Measurements from ENCODE around the gene NPTXR.

GRCh38 chr22:38868886-38869381 lies 25.1 kb upstream of the NPTXR start:
- TF ChIP-seq POLR2A (IDR thresholded peaks at IDR 0.05; ENCODE audit: borderline replicate concordance, extremely low read depth, insufficient read depth, insufficient read length) (no peak), EGR1 (IDR thresholded peaks at IDR 0.05; ENCODE audit: low read depth) (no peak), ATF3 (IDR thresholded peaks at IDR 0.05) (no peak), ZNF274 (IDR thresholded peaks at IDR 0.05; ENCODE audit: low read depth, low read length) (no peak), CTCF (IDR thresholded peaks at IDR 0.05 in 2 of 3, conservative IDR thresholded peaks at IDR 0.05 in 1 of 3; ENCODE audit: borderline replicate concordance in 1 of 3, insufficient read depth in 1 of 3, low read depth in 2 of 3, low read length in 2 of 3) (peak; percentile 73 to 96 (median 93)), YY1 (IDR thresholded peaks at IDR 0.05; ENCODE audit: extremely low read depth, insufficient replicate concordance, low read depth, low read length) (no peak), RAD21 (IDR thresholded peaks at IDR 0.05; ENCODE audit: low read depth) (peak; percentile 67), ZBTB33 (IDR thresholded peaks at IDR 0.05; ENCODE audit: extremely low read depth, insufficient replicate concordance, low read length) (no peak), EZH2phosphoT487 (IDR thresholded peaks at IDR 0.05; ENCODE audit: borderline replicate concordance) (no peak), EZH2 (IDR thresholded peaks at IDR 0.05) (no peak), FOSL1 (IDR thresholded peaks at IDR 0.05; ENCODE audit: low read depth) (no peak), SIN3A (IDR thresholded peaks at IDR 0.05; ENCODE audit: low read depth) (no peak), REST (IDR thresholded peaks at IDR 0.05; ENCODE audit: low read depth) (no peak), SRF (IDR thresholded peaks at IDR 0.05; ENCODE audit: low read depth) (no peak)

Data from HCT116 (cell line).